Spinal cord (tissue), 10 donors: Measurements from ENCODE around the gene ARSJ. TPM values are rescaled to one million over a fixed set of nuclear protein-coding genes. Genes with fewer than 3 reads are reported as not detected.
A peak's percentile ranks its signal among the peaks of the same experiment; 100 is the strongest.

ENCODE experiments used
- DNase-seq, 6 donors: peaks; one replicate each; pipeline versions ENCODE4 v3.0.0 to v3.0.0-alpha.2; 2013 to 2015; ENCODE audit warnings: low spot score in 6 of 6, low read depth in 4 of 6
- H3K27ac ChIP-seq: one replicate; pipeline ENCODE4 v1.5.1; 2013; ENCODE audit warnings: low read depth, low read length, control low read depth
- H3K27me3 ChIP-seq: one replicate; pipeline ENCODE4 v1.6.1; 2013; ENCODE audit warnings: low read length; ENCODE audit not compliant: control insufficient read depth, insufficient read depth
- H3K36me3 ChIP-seq: one replicate; pipeline ENCODE4 v1.6.1; 2013; ENCODE audit warnings: low read length; ENCODE audit not compliant: control insufficient read depth, insufficient read depth
- H3K4me1 ChIP-seq: one replicate; pipeline ENCODE4 v1.6.1; 2013; ENCODE audit warnings: low read length; ENCODE audit not compliant: control insufficient read depth, insufficient read depth
- H3K4me3 ChIP-seq: one replicate; pipeline ENCODE4 v1.5.1; 2013; ENCODE audit warnings: low read depth, low read length, control low read depth
- H3K9me3 ChIP-seq: one replicate; pipeline ENCODE4 v1.6.1; 2013; ENCODE audit warnings: low read length; ENCODE audit not compliant: control insufficient read depth, insufficient read depth
- WGBS: methylation state at CpG from one replicate; pipeline ENCODE4 v1.1.5; 2013; ENCODE audit warnings: missing lambda C conversion rate; ENCODE audit not compliant: insufficient coverage; 5-methylcytosine and 5-hydroxymethylcytosine counted together
- polyA plus RNA-seq, 2 donors: library from polyadenylated mRNA; unstranded; fragments of 120-200 nt; gene quantifications; one replicate each; pipeline ENCODE4 v1.2.1, GENCODE V29; 2013; ENCODE audit not compliant: insufficient read length in 2 of 2
- total RNA-seq, 2 donors: library from RNA; depleted of rRNA in 1 of 2; stranded (reverse); fragments of 120-200 nt in 1 of 2; fragments of >200 nt in 1 of 2; gene quantifications; one replicate each; pipeline versions ENCODE4 v1.2.3 to v1.2.4, GENCODE V29; 2013 to 2014
- donor health status: healthy.

ARSJ gene
- total and polyA plus RNA-seq, 4 donors, result 0.66 to 3.1 (median 1.5) TPM

- no peaks in the 10 kb centered on the region for H3K4me1 ChIP-seq
- H3K27ac ChIP-seq, result no peak overlapping the region
- H3K4me3 ChIP-seq, result no peak overlapping the region
- DNase-seq, result no peak
- no peaks in the 10 kb centered on the region for H3K9me3 ChIP-seq
- no peaks in the 10 kb centered on the region for H3K27me3 ChIP-seq
- no peaks in the 10 kb centered on the region for H3K36me3 ChIP-seq
Measured at GRCh38 chr4:113899271-113900070, 80.0 kb downstream of the ARSJ start.

GRCh38 chr4:113893546-113893945, 85.9 kb downstream of the ARSJ start:
- no peak for DNase-seq
- H3K36me3 ChIP-seq, result no peaks in the 10 kb centered on the region

GRCh38 chr4:113888006-113888405, 91.4 kb downstream of the ARSJ start:
- no peak for DNase-seq
- no CpG with 5 or more reads among the region's 1 CpG for WGBS
- peaks cover 2% of the 10 kb centered on the region for H3K9me3 ChIP-seq
- H3K27ac ChIP-seq, result no peak overlapping the region
- no peak overlapping the region for H3K4me3 ChIP-seq
- no peaks in the 10 kb centered on the region for H3K36me3 ChIP-seq
- H3K4me1 ChIP-seq, result no peaks in the 10 kb centered on the region
- no peaks in the 10 kb centered on the region for H3K27me3 ChIP-seq

More at GRCh38 chr4:113893546-113893945, 85.9 kb downstream of the ARSJ start:
- Histone ChIP-seq H3K27me3 (no peaks in the 10 kb centered on the region), H3K4me3 (no peak overlapping the region), H3K9me3 (peaks cover 2% of the 10 kb centered on the region), H3K4me1 (no peaks in the 10 kb centered on the region), H3K27ac (no peak overlapping the region)

- Histone ChIP-seq H3K27me3 (no peaks in the 10 kb centered on the region), H3K36me3 (no peaks in the 10 kb centered on the region), H3K4me3 (no peak overlapping the region), H3K4me1 (no peaks in the 10 kb centered on the region), H3K27ac (no peak overlapping the region), H3K9me3 (peaks cover 2% of the 10 kb centered on the region)
- no peak for DNase-seq
- no CpG with 5 or more reads among the region's 3 CpGs for WGBS
Measured at GRCh38 chr4:113885291-113885690, 94.2 kb downstream of the ARSJ start.

GRCh38 chr4:113884655-113885054, 94.8 kb downstream of the ARSJ start:
- no peaks in the 10 kb centered on the region for H3K27me3 ChIP-seq
- H3K4me3 ChIP-seq, result no peak overlapping the region
- no peak overlapping the region for H3K27ac ChIP-seq
- H3K36me3 ChIP-seq, result no peaks in the 10 kb centered on the region
- no peak for DNase-seq
- WGBS, result 20% methylated on average over 1 of the region's 1 CpG
- H3K4me1 ChIP-seq, result no peaks in the 10 kb centered on the region
- peaks cover under 1% of the 10 kb centered on the region for H3K9me3 ChIP-seq

- H3K4me3 ChIP-seq, result no peak overlapping the region
- no peak overlapping the region for H3K27ac ChIP-seq
- DNase-seq, result no peak
- H3K4me1 ChIP-seq, result no peaks in the 10 kb centered on the region
- no peaks in the 10 kb centered on the region for H3K9me3 ChIP-seq
- no CpG with 5 or more reads among the region's 1 CpG for WGBS
- no peaks in the 10 kb centered on the region for H3K36me3 ChIP-seq
- no peaks in the 10 kb centered on the region for H3K27me3 ChIP-seq
Measured at GRCh38 chr4:113882668-113883067, 96.8 kb downstream of the ARSJ start.

GRCh38 chr4:113881256-113881655, 98.2 kb downstream of the ARSJ start:
- no peaks in the 10 kb centered on the region for H3K27me3 ChIP-seq
- WGBS, result no CpG with 5 or more reads among the region's 2 CpGs
- no peaks in the 10 kb centered on the region for H3K4me1 ChIP-seq
- H3K4me3 ChIP-seq, result no peak overlapping the region
- DNase-seq, result no peak
- no peaks in the 10 kb centered on the region for H3K36me3 ChIP-seq
- no peaks in the 10 kb centered on the region for H3K9me3 ChIP-seq
- no peak overlapping the region for H3K27ac ChIP-seq

- WGBS, result no CpG with 5 or more reads among the region's 3 CpGs
- no peaks in the 10 kb centered on the region for H3K27me3 ChIP-seq
- no peaks in the 10 kb centered on the region for H3K9me3 ChIP-seq
- H3K4me1 ChIP-seq, result no peaks in the 10 kb centered on the region
- no peak overlapping the region for H3K27ac ChIP-seq
- no peak overlapping the region for H3K4me3 ChIP-seq
- H3K36me3 ChIP-seq, result no peaks in the 10 kb centered on the region
- DNase-seq, result no peak
Measured at GRCh38 chr4:113880240-113881028, 99.0 kb downstream of the ARSJ start.

- H3K4me3 ChIP-seq, result no peak overlapping the region
- H3K9me3 ChIP-seq, result no peaks in the 10 kb centered on the region
- no peaks in the 10 kb centered on the region for H3K36me3 ChIP-seq
- no peaks in the 10 kb centered on the region for H3K27me3 ChIP-seq
- H3K27ac ChIP-seq, result no peak overlapping the region
- no peaks in the 10 kb centered on the region for H3K4me1 ChIP-seq
- 8% methylated on average over 3 of the region's 3 CpGs for WGBS
- peak in 2 of 6 donors; percentile 23 to 64 for DNase-seq
Measured at GRCh38 chr4:113878668-113879067, 100.8 kb downstream of the ARSJ start.

GRCh38 chr4:113874480-113874879, 105.0 kb downstream of the ARSJ start:
- no CpG with 5 or more reads among the region's 1 CpG for WGBS
- no peaks in the 10 kb centered on the region for H3K27me3 ChIP-seq
- no peaks in the 10 kb centered on the region for H3K4me1 ChIP-seq
- H3K36me3 ChIP-seq, result no peaks in the 10 kb centered on the region
- no peak for DNase-seq
- H3K4me3 ChIP-seq, result no peak overlapping the region
- no peak overlapping the region for H3K27ac ChIP-seq
- H3K9me3 ChIP-seq, result no peaks in the 10 kb centered on the region
